ENCODE results near the gene KMT2A.

- TF ChIP-seq CTCF (IDR thresholded peaks at IDR 0.05; ENCODE audit: poor library complexity, severe bottlenecking) (no peak), EZH2 (IDR thresholded peaks at IDR 0.05; ENCODE audit: borderline replicate concordance, insufficient read depth, low read length, poor library complexity, severe bottlenecking) (no peak), POLR2AphosphoS5 (IDR thresholded peaks at IDR 0.05) (no peak), MXI1 (conservative IDR thresholded peaks at IDR 0.05; ENCODE audit: poor library complexity, severe bottlenecking) (no peak), EP300 (conservative IDR thresholded peaks at IDR 0.05; ENCODE audit: poor library complexity, severe bottlenecking) (no peak)
Measured at GRCh38 chr11:118417801-118418200, 18.5 kb upstream of the KMT2A start.

All from neural cell (in vitro differentiated cells).